HG03460 (cell line): ENCODE results near the gene ADAP2.
"Not testable (repeated sequence)": the region's sequence is repeated elsewhere in the genome, so short reads cannot be mapped to it uniquely, and the experiment has no call there.

ENCODE experiments used
- ATAC-seq: cut with Tn5 transposase; IDR thresholded peaks from one replicate; pipeline ENCODE4 v1.9.1; 2021; ENCODE audit not compliant: unreplicated experiment

ADAP2 gene

GRCh38 chr17:30965686-30966085 is 43.9 kb downstream of the ADAP2 start:
- no peak for ATAC-seq

GRCh38 chr17:30967911-30968310 is 46.2 kb downstream of the ADAP2 start:
- ATAC-seq: not testable (repeated sequence)

- ATAC-seq: peak; percentile 12
Observed at GRCh38 chr17:30969989-30970830, 48.5 kb downstream of the ADAP2 start.

- ATAC-seq: peak; percentile 37
Observed at GRCh38 chr17:30970831-30971567, 49.3 kb downstream of the ADAP2 start, which contains the start of gene RNF135. RNF135 (plus strand) TSS chr17:30971039; CDS start chr17:30971074, 35 bp downstream.

- ATAC-seq: no peak
Observed at GRCh38 chr17:30975042-30975820, 53.5 kb downstream of the ADAP2 start.

GRCh38 chr17:30979919-30980318 is 58.2 kb downstream of the ADAP2 start:
- not testable (repeated sequence) for ATAC-seq

- no peak for ATAC-seq
Observed at GRCh38 chr17:30981531-30982519, 60.1 kb downstream of the ADAP2 start.

GRCh38 chr17:30982855-30983254 is 61.1 kb downstream of the ADAP2 start:
- no peak for ATAC-seq

GRCh38 chr17:30990458-30990857 is 68.7 kb downstream of the ADAP2 start:
- ATAC-seq: no peak

- ATAC-seq: no peak
Observed at GRCh38 chr17:30992551-30992950, 70.8 kb downstream of the ADAP2 start.

GRCh38 chr17:30995347-30995746 is 73.6 kb downstream of the ADAP2 start:
- no peak for ATAC-seq

- ATAC-seq: no peak
Observed at GRCh38 chr17:30996486-30996885, 74.7 kb downstream of the ADAP2 start.

- no peak for ATAC-seq
Observed at GRCh38 chr17:30997270-30997669, 75.5 kb downstream of the ADAP2 start.

GRCh38 chr17:30997842-30998241 is 76.1 kb downstream of the ADAP2 start:
- ATAC-seq: no peak

- ATAC-seq: no peak
Observed at GRCh38 chr17:31002047-31002446, 80.3 kb downstream of the ADAP2 start.

GRCh38 chr17:31003225-31003866 is 81.6 kb downstream of the ADAP2 start:
- ATAC-seq: no peak

- no peak for ATAC-seq
Observed at GRCh38 chr17:31004160-31004559, 82.4 kb downstream of the ADAP2 start.

- no peak for ATAC-seq
Observed at GRCh38 chr17:31007695-31008373, 86.1 kb downstream of the ADAP2 start.
